ENCODE measurements around the gene MEP1A.

- TF ChIP-seq TBL1XR1 (IDR thresholded peaks at IDR 0.05; ENCODE audit: low read length in 2 of 2) = no peak
- TF ChIP-seq NONO (IDR thresholded peaks at IDR 0.05; ENCODE audit: low read depth in 2 of 2, low read length in 1 of 2) = no peak
- TF ChIP-seq BCL6 (CRISPR knock-in tag; IDR thresholded peaks at IDR 0.05) = no peak
- TF ChIP-seq ETV1 (tag; conservative IDR thresholded peaks at IDR 0.05; ENCODE audit: low read depth) = no peak
- TF ChIP-seq ZNF24 (IDR thresholded peaks at IDR 0.05) = no peak
- no peak for TF ChIP-seq SRSF3 (IDR thresholded peaks at IDR 0.05; ENCODE audit: insufficient read depth, low read length)
- no peak for TF ChIP-seq SETDB1 (IDR thresholded peaks at IDR 0.05; ENCODE audit: low read length)
- TF ChIP-seq NFYB (IDR thresholded peaks at IDR 0.05; ENCODE audit: extremely low read depth, insufficient read length) = no peak
- TF ChIP-seq CTCF (IDR thresholded peaks at IDR 0.05 in 2 of 3, conservative IDR thresholded peaks at IDR 0.05 in 1 of 3; ENCODE audit: insufficient read depth in 2 of 3, low read depth in 1 of 3, low read length in 3 of 3) = no peak
- TF ChIP-seq JUN (IDR thresholded peaks at IDR 0.05; ENCODE audit: borderline replicate concordance, low read depth, low read length) = no peak
- no peak for TF ChIP-seq JUN (CRISPR knock-in tag; IDR thresholded peaks at IDR 0.05; ENCODE audit: borderline replicate concordance)
Observed at GRCh38 chr6:46748940-46749503, 44.2 kb upstream of the MEP1A start.

Data from K562 (cell line).